Measurements from ENCODE around the gene CLSTN2. TPM values are rescaled to one million over a fixed set of nuclear protein-coding genes. Genes with fewer than 3 reads are reported as not detected.

CLSTN2 gene
- total and polyA plus RNA-seq, 2 of the 4 experiments (the other 2 are of a cell fraction): under 0.01 to 0.07 TPM

- ATAC-seq (ENCODE audit: low read depth): no peak
- CTCF ChIA-PET: no interaction called here
Measured at GRCh38 chr3:140088513-140088912, 153.5 kb downstream of the CLSTN2 start.

More at GRCh38 chr3:140088513-140088912, 153.5 kb downstream of the CLSTN2 start:
- intact Hi-C loops (cut with micrococcal nuclease): no loop called here
- Histone ChIP-seq H3K14ac (replicated peaks; ENCODE audit: low read depth, low read length) (no peak overlapping the region), H2BK20ac (ENCODE audit: low read depth, low read length) (no peak overlapping the region), H4K20me1 (ENCODE audit: insufficient read depth, low read length) (no peaks in the 10 kb centered on the region), H3K36me3 (ENCODE audit: control insufficient read depth, insufficient read depth, low read length) (no peaks in the 10 kb centered on the region), H4K91ac (ENCODE audit: insufficient read depth, low read depth, low read length) (no peak overlapping the region), H4K8ac (ENCODE audit: low read depth in 2 of 2, low read length in 2 of 2) (no peak overlapping the region), H2BK120ac (ENCODE audit: low read depth, low read length) (no peak overlapping the region), H3K27ac (ENCODE audit: insufficient read depth, low read length) (no peak overlapping the region), H3K4ac (ENCODE audit: low read depth, low read length) (no peak overlapping the region), H4K5ac (ENCODE audit: low read depth, low read length) (no peak overlapping the region), H3K4me1 (ENCODE audit: control insufficient read depth, insufficient read depth, low read length) (no peaks in the 10 kb centered on the region), H2BK5ac (ENCODE audit: low read depth, low read length, poor library complexity, severe bottlenecking) (no peak overlapping the region), H2AFZ (replicated peaks; ENCODE audit: low read length, poor library complexity) (no peak overlapping the region), H3K4me2 (ENCODE audit: low read depth, low read length) (no peak overlapping the region), H3K9me3 (ENCODE audit: control insufficient read depth, insufficient read depth, low read length) (peaks cover 2% of the 10 kb centered on the region), H3K4me3 (ENCODE audit: insufficient read depth, low read depth, low read length) (no peak overlapping the region), H3K18ac (ENCODE audit: low read depth, low read length) (no peak overlapping the region), H3K9me1 (ENCODE audit: insufficient read depth, low read length) (no peaks in the 10 kb centered on the region), H3K27me3 (ENCODE audit: control insufficient read depth, insufficient read depth, low read length) (no peaks in the 10 kb centered on the region), H3K23ac (ENCODE audit: low read depth, low read length) (no peak overlapping the region), H3K9ac (ENCODE audit: low read depth, low read length) (no peak overlapping the region), H2AK9ac (replicated peaks; ENCODE audit: low read depth, low read length, poor library complexity) (no peak overlapping the region), H2BK15ac (ENCODE audit: low read depth, low read length) (no peak overlapping the region), H3K56ac (ENCODE audit: extremely low read depth, insufficient read depth, low read length) (no peak overlapping the region), H3K79me1 (ENCODE audit: low read depth in 1 of 2, low read length in 2 of 2) (no peaks in the 10 kb centered on the region), H2AK5ac (ENCODE audit: low read depth, low read length) (no peak overlapping the region)
- dilution Hi-C loops (cut with HindIII; ENCODE audit: low sequenced_read_pairs, unreplicated experiment): no loop called here
- no TSS peak for BruUV-seq (replicated peaks)
- DNase-seq: no peak
- TF ChIP-seq ELK1 (IDR thresholded peaks at IDR 0.05; ENCODE audit: borderline replicate concordance, low read depth, low read length) (no peak), MAZ (IDR thresholded peaks at IDR 0.05; ENCODE audit: borderline replicate concordance, low read depth, low read length) (no peak), CTCF (conservative IDR thresholded peaks at IDR 0.05; ENCODE audit: low read depth, low read length) (no peak), RFX5 (IDR thresholded peaks at IDR 0.05; ENCODE audit: low read depth, low read length) (no peak), CEBPB (IDR thresholded peaks at IDR 0.05; ENCODE audit: low read depth, low read length) (no peak), MXI1 (IDR thresholded peaks at IDR 0.05; ENCODE audit: borderline replicate concordance, low read depth, low read length) (no peak), SMC3 (IDR thresholded peaks at IDR 0.05; ENCODE audit: low read depth, low read length) (no peak), RCOR1 (IDR thresholded peaks at IDR 0.05; ENCODE audit: insufficient replicate concordance, low read length) (no peak), NFE2L2 (IDR thresholded peaks at IDR 0.05; ENCODE audit: low read depth, low read length) (no peak), FOS (IDR thresholded peaks at IDR 0.05; ENCODE audit: low read depth, low read length) (no peak), RAD21 (IDR thresholded peaks at IDR 0.05; ENCODE audit: low read length) (no peak), CHD1 (IDR thresholded peaks at IDR 0.05; ENCODE audit: low read depth, low read length) (no peak), USF2 (IDR thresholded peaks at IDR 0.05; ENCODE audit: low read depth, low read length) (no peak), MAFK (IDR thresholded peaks at IDR 0.05; ENCODE audit: low read depth, low read length) (no peak)
- POLR2A ChIA-PET (ENCODE audit: unreplicated experiment): no interaction called here
- in situ Hi-C loops (cut with MboI; ENCODE audit: low sequenced_read_pairs): no loop called here
- no CpG with 5 or more reads among the region's 2 CpGs for WGBS, 2 experiments (ENCODE audit: extremely low coverage in 2 of 2, insufficient read length in 1 of 2)

All from IMR-90 (cell line).